Neural progenitor cell (in vitro differentiated cells): ENCODE results near the gene RPS6KA5. TPM values are rescaled to one million over a fixed set of nuclear protein-coding genes. Genes with fewer than 3 reads are reported as not detected.

Experiments used
- DNase-seq: peaks from one replicate; pipeline ENCODE4 v3.0.0-alpha.2; 2016; ENCODE audit warnings: low spot score
- H2AFZ ChIP-seq: fragments of 200-600 bp; sonication (generic); replicated peaks from 2 replicates; pipeline ENCODE4 v1.6.1; 2016; ENCODE audit warnings: antibody characterized with exemption
- H3F3A ChIP-seq: fragments of 200-600 bp; sonication (generic); 2 replicates; pipeline ENCODE4 v1.6.1; 2016; ENCODE audit warnings: antibody characterized with exemption, low read depth
- H3K27ac ChIP-seq: fragments of 200-600 bp; sonication (generic); 2 replicates; pipeline ENCODE4 v1.5.1; 2016; ENCODE audit warnings: mild to moderate bottlenecking
- H3K27me3 ChIP-seq: fragments of 200-600 bp; sonication (generic); 2 replicates; pipeline ENCODE4 v1.6.1; 2016; ENCODE audit warnings: mild to moderate bottlenecking, moderate library complexity
- H3K36me3 ChIP-seq: fragments of 200-600 bp; sonication (generic); 2 replicates; pipeline ENCODE4 v1.5.1; 2016
- H3K4me1 ChIP-seq: fragments of 200-600 bp; sonication (generic); 2 replicates; pipeline ENCODE4 v1.6.1; 2016; ENCODE audit warnings: mixed run types
- H3K4me2 ChIP-seq: fragments of 200-600 bp; sonication (generic); 2 replicates; pipeline ENCODE4 v1.6.1; 2016
- H3K4me3 ChIP-seq: fragments of 200-600 bp; sonication (generic); 2 replicates; pipeline ENCODE4 v1.5.1; 2016
- H3K79me2 ChIP-seq: fragments of 200-600 bp; sonication (generic); 2 replicates; pipeline ENCODE4 v1.6.1; 2016; ENCODE audit warnings: low read depth
- H3K9ac ChIP-seq: fragments of 200-600 bp; sonication (generic); 2 replicates; pipeline ENCODE4 v1.6.1; 2016
- H3K9me3 ChIP-seq: fragments of 200-600 bp; sonication (generic); 2 replicates; pipeline ENCODE4 v1.5.1; 2016; ENCODE audit warnings: low read depth
- H4K20me1 ChIP-seq: fragments of 200-600 bp; sonication (generic); 2 replicates; pipeline ENCODE4 v1.6.1; 2016; ENCODE audit warnings: low read depth
- H3K27ac Mint-ChIP-seq: 3 replicates; pipeline ENCODE4 v1.8.0; 2021; ENCODE audit warnings: mixed read lengths
- H3K27me3 Mint-ChIP-seq: 2 replicates; pipeline ENCODE4 v1.8.0; 2022; ENCODE audit warnings: low read depth, mild to moderate bottlenecking, inconsistent platforms, moderate library complexity, mixed read lengths; ENCODE audit not compliant: insufficient read depth
- H3K36me3 Mint-ChIP-seq: 3 replicates; pipeline ENCODE4 v1.8.0; 2021; ENCODE audit warnings: mixed read lengths
- H3K4me1 Mint-ChIP-seq: 3 replicates; pipeline ENCODE4 v1.8.0; 2021; ENCODE audit warnings: mixed read lengths
- H3K4me3 Mint-ChIP-seq: 3 replicates; pipeline ENCODE4 v1.8.0; 2021; ENCODE audit warnings: mild to moderate bottlenecking, moderate library complexity, mixed read lengths
- H3K9me3 Mint-ChIP-seq: 3 replicates; pipeline ENCODE4 v1.8.0; 2020; ENCODE audit warnings: mixed read lengths
- CTCF ChIP-seq: fragments of 200-600 bp; sonication (generic); IDR thresholded peaks from 2 replicates; pipeline ENCODE4 v1.5.1; 2017; ENCODE audit warnings: antibody characterized with exemption, mild to moderate bottlenecking
- EZH2 ChIP-seq: fragments of 200-600 bp; sonication (generic); IDR thresholded peaks from 2 replicates; pipeline ENCODE4 v1.6.1; 2017; ENCODE audit warnings: antibody characterized with exemption, mild to moderate bottlenecking, moderate library complexity
- EZH2phosphoT487 ChIP-seq: fragments of 200-600 bp; sonication (generic); IDR thresholded peaks from 2 replicates; pipeline ENCODE4 v1.6.1; 2017; ENCODE audit warnings: antibody characterized with exemption
- total RNA-seq: library from RNA; depleted of rRNA; stranded (reverse); fragments of >200 nt; gene quantifications from 2 replicates; pipeline ENCODE4 v1.2.3, GENCODE V29; 2015; ENCODE audit warnings: low replicate concordance

Gene RPS6KA5
- total RNA-seq, 1 donor from 2014 or later: 8.3 TPM

- Mint-ChIP-seq H3K36me3 (no peaks in the 10 kb centered on the region), H3K4me1 (no peaks in the 10 kb centered on the region), H3K9me3 (no peaks in the 10 kb centered on the region), H3K27ac (no peak overlapping the region), H3K4me3 (no peak overlapping the region), H3K27me3 (peaks cover 3% of the 10 kb centered on the region)
- no peak for DNase-seq
- H3K36me3 ChIP-seq: no peaks in the 10 kb centered on the region
- no peaks in the 10 kb centered on the region for H3K4me1 ChIP-seq
- H3K4me3 ChIP-seq: no peak overlapping the region
- H3F3A ChIP-seq: no peaks in the 10 kb centered on the region
- no peaks in the 10 kb centered on the region for H3K9me3 ChIP-seq
- H3K9ac ChIP-seq: no peak overlapping the region
- no peak overlapping the region for H2AFZ ChIP-seq
- no peaks in the 10 kb centered on the region for H3K79me2 ChIP-seq
- no peaks in the 10 kb centered on the region for H4K20me1 ChIP-seq
- H3K27ac ChIP-seq: no peak overlapping the region
- H3K27me3 ChIP-seq: no peaks in the 10 kb centered on the region
- no peak overlapping the region for H3K4me2 ChIP-seq
- no peak for TF ChIP-seq EZH2phosphoT487
- TF ChIP-seq EZH2: no peak
- no peak for TF ChIP-seq CTCF
These were observed 138.3 kb downstream of the RPS6KA5 start for GRCh38 chr14:90922141-90922540.

- no peaks in the 10 kb centered on the region for H3K9me3 Mint-ChIP-seq
These were observed 149.3 kb downstream of the RPS6KA5 start for GRCh38 chr14:90911121-90911520.

GRCh38 chr14:90907178-90907577, 153.3 kb downstream of the RPS6KA5 start:
- no peaks in the 10 kb centered on the region for H3K27me3 ChIP-seq
- H3K4me1 ChIP-seq: no peaks in the 10 kb centered on the region
- no peaks in the 10 kb centered on the region for H4K20me1 ChIP-seq
- no peaks in the 10 kb centered on the region for H3K36me3 Mint-ChIP-seq
- H3K27ac Mint-ChIP-seq: no peak overlapping the region
- H3F3A ChIP-seq: no peaks in the 10 kb centered on the region
- peaks cover 7% of the 10 kb centered on the region for H3K4me1 Mint-ChIP-seq
- H3K9me3 ChIP-seq: no peaks in the 10 kb centered on the region
- no peaks in the 10 kb centered on the region for H3K79me2 ChIP-seq
- H3K4me2 ChIP-seq: no peak overlapping the region
- no peak overlapping the region for H3K4me3 Mint-ChIP-seq
- DNase-seq: no peak
- no peak overlapping the region for H3K27ac ChIP-seq
- H3K4me3 ChIP-seq: no peak overlapping the region
- no peak overlapping the region for H2AFZ ChIP-seq
- no peak for TF ChIP-seq CTCF
- TF ChIP-seq EZH2: no peak
- no peak for TF ChIP-seq EZH2phosphoT487
- no peaks in the 10 kb centered on the region for H3K9me3 Mint-ChIP-seq
- no peaks in the 10 kb centered on the region for H3K36me3 ChIP-seq
- no peak overlapping the region for H3K9ac ChIP-seq
- H3K27me3 Mint-ChIP-seq: no peaks in the 10 kb centered on the region

More at GRCh38 chr14:90911121-90911520, 149.3 kb downstream of the RPS6KA5 start:
- Histone ChIP-seq H3K79me2 (no peaks in the 10 kb centered on the region), H3K27ac (no peak overlapping the region), H2AFZ (no peak overlapping the region), H3K9ac (no peak overlapping the region), H3F3A (no peaks in the 10 kb centered on the region), H3K27me3 (no peaks in the 10 kb centered on the region), H3K36me3 (no peaks in the 10 kb centered on the region), H3K4me2 (no peak overlapping the region), H3K9me3 (no peaks in the 10 kb centered on the region), H3K4me3 (no peak overlapping the region), H3K4me1 (no peaks in the 10 kb centered on the region), H4K20me1 (no peaks in the 10 kb centered on the region)
- Mint-ChIP-seq H3K4me1 (peaks cover 7% of the 10 kb centered on the region), H3K4me3 (no peak overlapping the region), H3K36me3 (no peaks in the 10 kb centered on the region), H3K27ac (no peak overlapping the region), H3K27me3 (no peaks in the 10 kb centered on the region)
- DNase-seq: no peak
- no peak for TF ChIP-seq CTCF
- TF ChIP-seq EZH2phosphoT487: no peak
- no peak for TF ChIP-seq EZH2
